ENCODE data around the gene MARCHF2.
A peak's percentile ranks its signal among the peaks of the same experiment; 100 is the strongest.

Gene MARCHF2

GRCh38 chr19:8482696-8483095 lies 69.6 kb downstream of the MARCHF2 start:
- no peak for DNase-seq

GRCh38 chr19:8483165-8483564 lies 70.1 kb downstream of the MARCHF2 start:
- DNase-seq: no peak

GRCh38 chr19:8484331-8484894 lies 71.3 kb downstream of the MARCHF2 start:
- no peak for DNase-seq

GRCh38 chr19:8485561-8486371 lies 72.7 kb downstream of the MARCHF2 start:
- no peak for DNase-seq

- DNase-seq: no peak
Observed at GRCh38 chr19:8486661-8487136, 73.6 kb downstream of the MARCHF2 start.

- peak; percentile 77 for DNase-seq
Observed at GRCh38 chr19:8487137-8487851, 74.2 kb downstream of the MARCHF2 start.

- no peak for DNase-seq
Observed at GRCh38 chr19:8488365-8488764, 75.3 kb downstream of the MARCHF2 start.

Data from CD4-positive, alpha-beta T cell treated with Interleukin-17A for 4 hours (primary cell).